Right lobe of liver (tissue), 6 donors: ENCODE data around the gene CPLX4. TPM values are rescaled to one million over a fixed set of nuclear protein-coding genes. Genes with fewer than 3 reads are reported as not detected.

Experiments used
- ATAC-seq, 4 donors: fragments of 200-7000 bp; cut with Tn5 transposase; one replicate each; pipeline ENCODE4 v1.9.1; 2020; ENCODE audit warnings: mild to moderate bottlenecking in 4 of 4, moderate library complexity in 4 of 4
- DNase-seq, 3 donors: peaks; one replicate each; pipeline ENCODE4 v3.0.0-alpha.2; 2020
- H3K27ac ChIP-seq, 3 donors: fragments of 200-600 bp; one replicate each; pipeline ENCODE4 v1.8.0; 2022
- H3K27me3 ChIP-seq, 2 donors: fragments of 200-600 bp; one replicate each; pipeline ENCODE4 v1.8.0; 2022
- H3K36me3 ChIP-seq, 4 donors: fragments of 200-600 bp; sonication (generic) in 1 of 4; one replicate each; pipeline versions ENCODE4 v1.5.1 to v1.8.0; 2017 to 2022; ENCODE audit warnings: control low read depth in 1 of 4
- H3K4me1 ChIP-seq, 4 donors: fragments of 200-600 bp; sonication (generic) in 1 of 4; one replicate each; pipeline versions ENCODE4 v1.5.1 to v1.8.0; 2017 to 2022; ENCODE audit warnings: control low read depth in 1 of 4
- H3K4me3 ChIP-seq, 3 donors: fragments of 200-600 bp; one replicate each; pipeline ENCODE4 v1.8.0; 2022
- H3K9me3 ChIP-seq, 4 donors: fragments of 200-600 bp; sonication (generic) in 1 of 4; one replicate each; pipeline versions ENCODE4 v1.5.1 to v1.8.0; 2017 to 2022; ENCODE audit warnings: control low read depth in 1 of 4
- POLR2A ChIP-seq: fragments of 450-650 bp; IDR thresholded peaks from one replicate; pipeline ENCODE4 v1.6.1; 2017; ENCODE audit warnings: antibody characterized with exemption, mild to moderate bottlenecking
- WGBS: methylation state at CpG from one replicate; pipeline ENCODE4 v1.1.6; 2018; ENCODE audit warnings: low coverage, low lambda C conversion rate; ENCODE audit not compliant: insufficient coverage; ENCODE audit errors: missing lambda C conversion rate; 5-methylcytosine and 5-hydroxymethylcytosine counted together
- intact Hi-C, 2 donors: fragments of 100-400 bp; cut with DNase I; formaldehyde crosslinking; loops; one replicate each; pipeline versions ENCODE4 v1.11.2 to v1.14.1; 2022
- total RNA-seq, 6 experiments: library from RNA; depleted of rRNA in 2 of 6; stranded (reverse); fragments of >200 nt in 2 of 6; fragmentation: NEBNext Ultra II Directional in 3 of 6; extraction: Animal tissue kit (Norgen Biotek cat#: 25700) in 3 of 6; gene quantifications; one replicate each; pipeline versions ENCODE4 v1.1.0 to v1.2.4, GENCODE V29; 2016 to 2023
- TF ChIP-seq, protein P1 (sequence below), 4 donors: fragments of 200-600 bp in 3 of 4; fragments of 450-650 bp in 1 of 4; IDR thresholded peaks; one replicate each; pipeline versions ENCODE4 v1.5.1 to v1.8.0; 2016 to 2022; ENCODE audit warnings: antibody characterized with exemption in 4 of 4, mild to moderate bottlenecking in 2 of 4
- donor health status: DM: no; HTN: yes; CAD: no.
- donor health status: DM: no; HTN: no; CAD: no.
- donor health status: DM: no; HTN: no; CAD: no.
- donor health status: DM: no; HTN: yes; CAD: no.
- donor health status: DM: no; HTN: yes; CAD: no.

CPLX4 gene
- total RNA-seq, 6 experiments from 2014 or later: 0.10 TPM; not detected in 5

DNA sequence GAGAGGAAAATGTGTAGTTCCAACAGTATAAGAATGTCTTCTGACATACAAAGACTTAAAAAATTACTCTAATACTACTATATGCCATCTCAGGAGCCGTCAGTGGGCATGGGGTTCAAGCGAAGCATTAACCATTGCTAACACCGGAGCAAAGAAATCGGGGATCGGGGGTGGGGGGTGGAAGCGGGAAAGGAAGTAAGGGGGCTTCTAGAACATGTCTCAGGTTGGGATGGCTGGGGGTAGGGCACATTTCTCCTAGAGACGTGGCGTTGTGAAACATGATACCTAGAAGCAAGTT, 39.9 kb upstream of the CPLX4 start:
- WGBS: under 1% methylated on average over 8 of the region's 8 CpGs
- Histone ChIP-seq H3K36me3 (peaks cover 3 to 23% (median 7%) of the 10 kb centered on the region in 4 donors), H3K9me3 (no peaks in the 10 kb centered on the region), H3K27ac (peak overlapping the region; percentile 84 to 88 (median 85)), H3K27me3 (no peaks in the 10 kb centered on the region), H3K4me3 (peak overlapping the region; percentile 88 to 97 (median 90)), H3K4me1 (peaks cover 0 to 14% (median 0%) of the 10 kb centered on the region in 4 donors)
- intact Hi-C loops: no loop called here
- no peak for DNase-seq
- ATAC-seq: peak in 2 of 4 donors; percentile 22 to 40
- TF ChIP-seq, protein P1, sequence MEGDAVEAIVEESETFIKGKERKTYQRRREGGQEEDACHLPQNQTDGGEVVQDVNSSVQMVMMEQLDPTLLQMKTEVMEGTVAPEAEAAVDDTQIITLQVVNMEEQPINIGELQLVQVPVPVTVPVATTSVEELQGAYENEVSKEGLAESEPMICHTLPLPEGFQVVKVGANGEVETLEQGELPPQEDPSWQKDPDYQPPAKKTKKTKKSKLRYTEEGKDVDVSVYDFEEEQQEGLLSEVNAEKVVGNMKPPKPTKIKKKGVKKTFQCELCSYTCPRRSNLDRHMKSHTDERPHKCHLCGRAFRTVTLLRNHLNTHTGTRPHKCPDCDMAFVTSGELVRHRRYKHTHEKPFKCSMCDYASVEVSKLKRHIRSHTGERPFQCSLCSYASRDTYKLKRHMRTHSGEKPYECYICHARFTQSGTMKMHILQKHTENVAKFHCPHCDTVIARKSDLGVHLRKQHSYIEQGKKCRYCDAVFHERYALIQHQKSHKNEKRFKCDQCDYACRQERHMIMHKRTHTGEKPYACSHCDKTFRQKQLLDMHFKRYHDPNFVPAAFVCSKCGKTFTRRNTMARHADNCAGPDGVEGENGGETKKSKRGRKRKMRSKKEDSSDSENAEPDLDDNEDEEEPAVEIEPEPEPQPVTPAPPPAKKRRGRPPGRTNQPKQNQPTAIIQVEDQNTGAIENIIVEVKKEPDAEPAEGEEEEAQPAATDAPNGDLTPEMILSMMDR (IDR thresholded peaks at IDR 0.05): no peak
- no peak for TF ChIP-seq POLR2A

DNA sequence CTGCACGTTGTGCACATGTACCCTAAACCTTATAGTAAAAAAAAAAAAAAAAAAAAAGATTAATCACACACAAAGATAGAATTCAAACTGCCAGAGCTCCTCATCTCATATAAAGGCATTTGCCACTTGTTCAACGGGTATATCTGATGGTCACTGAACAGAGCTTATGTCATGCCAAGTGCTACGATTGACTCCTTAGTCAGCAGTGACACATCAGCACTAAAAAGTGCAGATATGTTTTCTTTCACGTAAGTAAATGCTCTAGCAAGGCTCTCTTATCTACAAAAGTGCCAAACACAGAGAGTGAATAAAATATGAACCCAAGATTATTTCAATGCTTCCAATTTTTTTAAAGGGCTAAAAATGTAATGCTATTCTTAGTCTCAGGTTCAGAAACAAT, 39.5 kb upstream of the CPLX4 start:
- peaks cover 4 to 27% (median 10%) of the 10 kb centered on the region in 4 donors for H3K36me3 ChIP-seq
- ATAC-seq (peak in 3 of 4 donors; percentile 18 to 52 (median 19)), DNase-seq (no peak)
- peaks cover 0 to 14% (median 0%) of the 10 kb centered on the region in 4 donors for H3K4me1 ChIP-seq
- TF ChIP-seq, protein P1 (IDR thresholded peaks at IDR 0.05): no peak
- TF ChIP-seq POLR2A: no peak
- peak overlapping the region; percentile 84 to 88 (median 85) for H3K27ac ChIP-seq
- no peaks in the 10 kb centered on the region for H3K9me3 ChIP-seq
- H3K4me3 ChIP-seq: peak overlapping the region; percentile 88 to 97 (median 90)
- intact Hi-C loops: no loop called here
- H3K27me3 ChIP-seq: no peaks in the 10 kb centered on the region
- WGBS: 5% methylated on average over 4 of the region's 4 CpGs

DNA sequence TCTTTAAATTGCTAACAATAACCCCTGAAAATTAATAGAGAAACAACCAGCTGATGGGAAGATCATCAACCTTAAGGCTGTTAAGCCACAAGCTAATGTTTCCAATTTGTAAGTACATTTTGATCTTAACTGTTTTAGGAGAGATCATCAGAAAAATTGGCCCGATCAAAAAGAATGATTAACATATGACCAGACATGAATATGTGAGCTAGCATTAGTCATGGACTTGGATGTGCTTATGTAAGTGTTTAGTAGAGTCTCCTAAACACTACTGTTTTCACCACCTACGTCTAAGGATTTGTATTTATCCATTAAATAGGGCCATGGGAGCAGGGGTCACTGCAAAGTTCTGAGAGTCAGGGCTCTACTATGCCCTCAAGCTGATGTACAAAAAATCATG, 36.3 kb upstream of the CPLX4 start:
- TF ChIP-seq, protein P1 (IDR thresholded peaks at IDR 0.05): no peak
- TF ChIP-seq POLR2A: no peak

DNA sequence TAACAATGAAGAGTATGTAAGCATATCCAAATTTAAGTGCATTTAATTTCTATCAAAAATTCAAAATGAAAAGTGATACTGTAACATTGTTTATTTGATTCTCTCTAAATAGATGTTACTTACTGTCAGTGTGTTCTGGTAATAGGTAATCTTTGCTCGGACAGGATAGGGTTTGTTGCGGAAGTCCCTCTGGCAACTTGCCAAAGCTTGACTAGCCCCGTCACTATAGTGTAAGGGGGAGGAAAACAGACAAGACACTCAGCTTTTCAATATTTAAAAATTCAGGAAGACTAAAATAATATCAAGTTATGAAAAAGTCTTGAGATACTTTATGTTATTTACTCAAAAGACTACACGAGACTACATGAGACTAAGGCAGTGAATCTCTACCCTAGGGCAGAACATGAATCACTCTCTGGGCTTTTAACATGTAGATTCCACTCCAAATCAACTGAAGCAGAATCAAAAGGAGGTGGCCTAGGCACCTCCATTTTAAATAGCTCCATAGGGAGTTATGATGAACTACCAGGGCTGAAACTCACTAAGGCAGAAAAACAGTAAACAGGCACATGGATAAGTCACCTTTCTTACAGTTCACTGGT, 34.7 kb upstream of the CPLX4 start:
- H3K9me3 ChIP-seq: no peaks in the 10 kb centered on the region
- no peak for TF ChIP-seq POLR2A
- TF ChIP-seq, protein P1 (IDR thresholded peaks at IDR 0.05): no peak
- 51% methylated on average over 4 of the region's 4 CpGs for WGBS
- H3K27me3 ChIP-seq: no peaks in the 10 kb centered on the region
- no peak overlapping the region for H3K27ac ChIP-seq
- H3K36me3 ChIP-seq: peaks cover 9 to 73% (median 24%) of the 10 kb centered on the region in 4 donors
- H3K4me3 ChIP-seq: no peak overlapping the region
- no peak for DNase-seq
- ATAC-seq: peak in 2 of 4 donors; percentile 30 to 38
- peaks cover 0 to 14% (median 0%) of the 10 kb centered on the region in 4 donors for H3K4me1 ChIP-seq
- intact Hi-C loops: no loop called here

More for the DNA sequence above, 36.3 kb upstream of the CPLX4 start:
- peaks cover 4 to 59% (median 22%) of the 10 kb centered on the region in 4 donors for H3K36me3 ChIP-seq
- H3K27ac ChIP-seq: no peak overlapping the region
- H3K4me3 ChIP-seq: no peak overlapping the region
- no peaks in the 10 kb centered on the region for H3K9me3 ChIP-seq
- peaks cover 0 to 14% (median 0%) of the 10 kb centered on the region in 4 donors for H3K4me1 ChIP-seq
- WGBS: 79% methylated on average over 2 of the region's 2 CpGs
- ATAC-seq: no peak
- H3K27me3 ChIP-seq: no peaks in the 10 kb centered on the region
- no peak for DNase-seq
- intact Hi-C loops: no loop called here
